Liver (tissue), 3 donors: Measurements from ENCODE around the gene SLC39A3.

ENCODE experiments used
- CTCF ChIP-seq: fragments of 150-350 bp; IDR thresholded peaks from 2 replicates; pipeline ENCODE4 v1.5.1; 2017; ENCODE audit warnings: improper control_type of control experiment, low read depth, low read length; ENCODE audit not compliant: missing input control
- GABPA ChIP-seq, 2 donors: IDR thresholded peaks in 1 of 2; conservative IDR thresholded peaks in 1 of 2; 2 replicates each; pipeline ENCODE4 v1.6.1; 2016; ENCODE audit warnings: antibody characterized with exemption in 2 of 2, mild to moderate bottlenecking in 1 of 2, moderate library complexity in 1 of 2
- MAX ChIP-seq: IDR thresholded peaks from 2 replicates; pipeline ENCODE4 v1.6.1; 2016; ENCODE audit warnings: antibody characterized with exemption
- RAD21 ChIP-seq, 2 donors: IDR thresholded peaks; 2 replicates each; pipeline ENCODE4 v1.6.1; 2016; ENCODE audit warnings: antibody characterized with exemption in 2 of 2, mild to moderate bottlenecking in 2 of 2
- RXRA ChIP-seq, 2 donors: IDR thresholded peaks; 2 replicates each; pipeline ENCODE4 v1.6.1; 2017 to 2018; ENCODE audit warnings: antibody characterized with exemption in 2 of 2, mild to moderate bottlenecking in 1 of 2
- donor health status: healthy.
- donor health status: healthy.

- no peak for TF ChIP-seq RAD21 (IDR thresholded peaks at IDR 0.05)
- TF ChIP-seq MAX: no peak
- TF ChIP-seq GABPA (IDR thresholded peaks at IDR 0.05 in 1 of 2, conservative IDR thresholded peaks at IDR 0.05 in 1 of 2): no peak
- TF ChIP-seq RXRA (IDR thresholded peaks at IDR 0.05): no peak
- no peak for TF ChIP-seq CTCF
Measured at GRCh38 chr19:2767688-2768087, 27.9 kb upstream of the SLC39A3 start.
